Lower lobe of right lung (tissue), 2 donors: Measurements from ENCODE around the gene ZNF532. TPM values are rescaled to one million over a fixed set of nuclear protein-coding genes. Genes with fewer than 3 reads are reported as not detected.

ENCODE experiments used
- ATAC-seq, 2 donors: fragments of 200-7000 bp; cut with Tn5 transposase; one replicate each; pipeline ENCODE4 v1.9.1; 2020 to 2022; ENCODE audit warnings: mild to moderate bottlenecking in 2 of 2, moderate library complexity in 2 of 2
- DNase-seq: peaks from one replicate; pipeline ENCODE4 v3.0.0-alpha.2; 2020
- H3K27ac ChIP-seq: fragments of 200-600 bp; one replicate; pipeline ENCODE4 v1.8.0; 2022
- H3K27me3 ChIP-seq: fragments of 200-600 bp; one replicate; pipeline ENCODE4 v1.8.0; 2022; ENCODE audit warnings: low read depth
- H3K36me3 ChIP-seq: fragments of 200-600 bp; one replicate; pipeline ENCODE4 v1.8.0; 2022; ENCODE audit warnings: mild to moderate bottlenecking
- H3K4me1 ChIP-seq: fragments of 200-600 bp; one replicate; pipeline ENCODE4 v1.8.0; 2022
- H3K4me3 ChIP-seq: fragments of 200-600 bp; one replicate; pipeline ENCODE4 v1.8.0; 2022; ENCODE audit warnings: mild to moderate bottlenecking
- H3K9me3 ChIP-seq: fragments of 200-600 bp; one replicate; pipeline ENCODE4 v1.8.0; 2022
- CTCF ChIP-seq: fragments of 200-600 bp; IDR thresholded peaks from one replicate; pipeline ENCODE4 v1.8.0; 2022; ENCODE audit warnings: antibody characterized with exemption, mild to moderate bottlenecking
- intact Hi-C: fragments of 100-400 bp; cut with DNase I; formaldehyde crosslinking; loops from one replicate; pipeline ENCODE4 v1.11.0; 2022
- total RNA-seq: library from RNA; stranded (reverse); fragmentation: NEBNext Ultra II Directional; extraction: Animal tissue kit (Norgen Biotek cat#: 25700); gene quantifications from one replicate; pipeline ENCODE4 v1.2.1, GENCODE V29; 2021
- donor health status: DM: no; HTN: yes; CAD: no; lungs with severe emphysema.

The ZNF532 gene
- total RNA-seq, 1 donor from 2014 or later, result 54.0 TPM

GRCh38 chr18:58896734-58897508, 32.2 kb downstream of the ZNF532 start:
- intact Hi-C loops, result no loop called here
- no peak overlapping the region for H3K4me3 ChIP-seq
- no peak overlapping the region for H3K27ac ChIP-seq
- H3K27me3 ChIP-seq, result no peaks in the 10 kb centered on the region
- DNase-seq, result no peak
- ATAC-seq, result no peak
- TF ChIP-seq CTCF, result no peak
- H3K9me3 ChIP-seq, result no peaks in the 10 kb centered on the region
- H3K4me1 ChIP-seq, result peaks cover 35% of the 10 kb centered on the region
- H3K36me3 ChIP-seq, result no peaks in the 10 kb centered on the region

- no peak for TF ChIP-seq CTCF
- no peaks in the 10 kb centered on the region for H3K36me3 ChIP-seq
- no peak for DNase-seq
- H3K9me3 ChIP-seq, result no peaks in the 10 kb centered on the region
- H3K4me1 ChIP-seq, result peaks cover 28% of the 10 kb centered on the region
- no peak overlapping the region for H3K4me3 ChIP-seq
- intact Hi-C loops, result no loop called here
- no peak for ATAC-seq
- H3K27ac ChIP-seq, result no peak overlapping the region
- no peaks in the 10 kb centered on the region for H3K27me3 ChIP-seq
Observed at GRCh38 chr18:58898010-58898799, 33.5 kb downstream of the ZNF532 start.

GRCh38 chr18:58900015-58900649, 35.5 kb downstream of the ZNF532 start:
- Histone ChIP-seq H3K36me3 (peaks cover under 1% of the 10 kb centered on the region), H3K9me3 (no peaks in the 10 kb centered on the region), H3K27me3 (no peaks in the 10 kb centered on the region), H3K4me3 (no peak overlapping the region), H3K4me1 (peaks cover 18% of the 10 kb centered on the region), H3K27ac (no peak overlapping the region)
- no peak for TF ChIP-seq CTCF
- ATAC-seq, result no peak
- intact Hi-C loops, result no loop called here
- DNase-seq, result no peak

DNA sequence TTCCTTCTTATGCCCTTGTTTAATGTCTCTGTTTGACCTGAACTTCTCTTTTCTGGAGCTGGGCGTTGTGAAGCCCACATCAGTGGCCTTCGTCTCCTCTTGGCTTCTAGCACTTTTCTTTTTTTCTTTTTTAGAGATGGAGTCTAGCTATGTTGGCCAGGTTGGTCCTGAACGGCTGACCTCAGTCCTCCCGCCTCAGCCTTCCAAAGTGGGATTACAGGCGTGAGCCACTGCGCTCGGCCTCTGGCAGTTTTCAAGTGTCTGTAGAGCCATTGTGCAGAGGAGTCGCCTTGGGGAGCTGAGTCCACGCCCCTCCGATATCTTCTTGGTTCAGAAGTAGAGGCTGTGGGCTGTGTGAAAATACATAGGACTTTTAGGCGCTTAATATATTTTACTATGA, 36.5 kb downstream of the ZNF532 start:
- peaks cover 10% of the 10 kb centered on the region for H3K4me1 ChIP-seq

More for the DNA sequence above, 36.5 kb downstream of the ZNF532 start:
- TF ChIP-seq CTCF, result no peak
- peaks cover 4% of the 10 kb centered on the region for H3K36me3 ChIP-seq
- H3K9me3 ChIP-seq, result no peaks in the 10 kb centered on the region
- H3K27me3 ChIP-seq, result no peaks in the 10 kb centered on the region
- intact Hi-C loops, result no loop called here
- H3K27ac ChIP-seq, result no peak overlapping the region
- ATAC-seq (no peak), DNase-seq (no peak)
- H3K4me3 ChIP-seq, result no peak overlapping the region
